WTC11 (cell line): ENCODE results near the gene NXPH3. TPM values are rescaled to one million over a fixed set of nuclear protein-coding genes. Genes with fewer than 3 reads are reported as not detected.

Experiments used
- ATAC-seq: fragments of 200-7000 bp; cut with Tn5 transposase; 2 replicates; pipeline ENCODE4 v1.10.0; 2021; ENCODE audit warnings: mild to moderate bottlenecking, moderate library complexity
- CTCF ChIA-PET: fragments of 300-600 bp; sonication (Branson Sonifier 250); formaldehyde crosslinking; loops from one replicate; lab custom pipeline; 2021; ENCODE audit warnings: antibody characterized with exemption; lab: Charles Lee
- POLR2A ChIA-PET: fragments of 350-600 bp; sonication (Branson Sonifier 250); formaldehyde crosslinking; loops from one replicate; lab custom pipeline; 2021; ENCODE audit warnings: antibody characterized with exemption; lab: Charles Lee
- DNase-seq: peaks from one replicate; pipeline ENCODE4 v3.0.0; 2021; ENCODE audit warnings: low spot score
- H3K27ac Mint-ChIP-seq: 2 replicates; pipeline ENCODE4 v1.8.0; 2021; ENCODE audit warnings: mixed read lengths
- H3K27me3 Mint-ChIP-seq: 2 replicates; pipeline ENCODE4 v1.8.0; 2021; ENCODE audit warnings: low read depth, mild to moderate bottlenecking, moderate library complexity, mixed read lengths
- H3K36me3 Mint-ChIP-seq: 2 replicates; pipeline ENCODE4 v1.8.0; 2021; ENCODE audit warnings: mixed read lengths
- H3K4me1 Mint-ChIP-seq: 2 replicates; pipeline ENCODE4 v1.8.0; 2022; ENCODE audit warnings: mixed read lengths
- H3K4me3 Mint-ChIP-seq: 2 replicates; pipeline ENCODE4 v1.8.0; 2021; ENCODE audit warnings: mild to moderate bottlenecking, moderate library complexity, mixed read lengths
- H3K9me3 Mint-ChIP-seq: 2 replicates; pipeline ENCODE4 v1.8.0; 2021; ENCODE audit warnings: mixed read lengths
- AFF4 ChIP-seq: sonication (generic); formaldehyde crosslinking; IDR thresholded peaks from 2 replicates; pipeline ENCODE4 v1.8.1; 2023; ENCODE audit warnings: mild to moderate bottlenecking, missing genetic modification reagents, borderline replicate concordance
- AR ChIP-seq: fragments of 250-450 bp; sonication (Bioruptor Pico); IDR thresholded peaks from 2 replicates; pipeline ENCODE4 v1.9.0; 2021; ENCODE audit warnings: mild to moderate bottlenecking
- ATF6 ChIP-seq: sonication (generic); formaldehyde crosslinking; IDR thresholded peaks from 2 replicates; pipeline ENCODE4 v1.8.1; 2023; ENCODE audit warnings: mild to moderate bottlenecking, missing genetic modification reagents
- CDX4 ChIP-seq: fragments of 250-450 bp; sonication (Bioruptor Pico); IDR thresholded peaks from 2 replicates; pipeline ENCODE4 v1.9.0; 2021; ENCODE audit warnings: moderate library complexity, mild to moderate bottlenecking, inconsistent platforms, borderline replicate concordance
- ELF4 ChIP-seq: sonication (generic); formaldehyde crosslinking; IDR thresholded peaks from 2 replicates; pipeline ENCODE4 v1.8.1; 2022; ENCODE audit warnings: low read depth, mild to moderate bottlenecking, moderate library complexity, missing genetic modification reagents
- EMX1 ChIP-seq: fragments of 250-450 bp; sonication (Bioruptor Pico); IDR thresholded peaks from 2 replicates; pipeline ENCODE4 v1.8.0; 2021; ENCODE audit warnings: mild to moderate bottlenecking
- MAX ChIP-seq: sonication (generic); formaldehyde crosslinking; IDR thresholded peaks from 2 replicates; pipeline ENCODE4 v1.8.0; 2022; ENCODE audit warnings: mild to moderate bottlenecking, missing genetic modification reagents
- SMAD4 ChIP-seq: sonication (generic); formaldehyde crosslinking; IDR thresholded peaks from 2 replicates; pipeline ENCODE4 v1.8.0; 2022; ENCODE audit warnings: mild to moderate bottlenecking, missing genetic modification reagents
- SOX15 ChIP-seq: fragments of 250-450 bp; sonication (Bioruptor Pico); IDR thresholded peaks from 2 replicates; pipeline ENCODE4 v1.9.0; 2021; ENCODE audit warnings: mild to moderate bottlenecking
- STAT6 ChIP-seq: sonication (generic); formaldehyde crosslinking; conservative IDR thresholded peaks from 2 replicates; pipeline ENCODE4 v1.8.1; 2023; ENCODE audit warnings: mild to moderate bottlenecking, low read depth, missing genetic modification reagents, moderate library complexity
- TEAD1 ChIP-seq: sonication (generic); formaldehyde crosslinking; IDR thresholded peaks from 2 replicates; pipeline ENCODE4 v1.8.0; 2022; ENCODE audit warnings: mild to moderate bottlenecking, missing genetic modification reagents
- TEAD4 ChIP-seq: sonication (generic); formaldehyde crosslinking; IDR thresholded peaks from 2 replicates; pipeline ENCODE4 v1.8.0; 2022; ENCODE audit warnings: mild to moderate bottlenecking, missing genetic modification reagents
- ZNF138 ChIP-seq: sonication (generic); formaldehyde crosslinking; conservative IDR thresholded peaks from 2 replicates; pipeline ENCODE4 v1.8.1; 2022; ENCODE audit warnings: mild to moderate bottlenecking, moderate library complexity, missing genetic modification reagents
- ZNF671 ChIP-seq: fragments of 250-450 bp; sonication (Bioruptor Pico); IDR thresholded peaks from 2 replicates; pipeline ENCODE4 v1.8.0; 2021; ENCODE audit warnings: mild to moderate bottlenecking
- total RNA-seq: library from RNA; stranded (reverse); gene quantifications from 3 replicates; pipeline ENCODE4 v1.2.3, GENCODE V29; 2021

The NXPH3 gene
- total RNA-seq, 1 experiment from 2014 or later: 3.4 TPM

GRCh38 chr17:49553676-49554335 is 21.9 kb upstream of the NXPH3 start (continued):
- TF ChIP-seq STAT6 (CRISPR knock-in tag): no peak
- no peak for TF ChIP-seq EMX1 (CRISPR knock-in tag)
- TF ChIP-seq SMAD4 (CRISPR knock-in tag): no peak
- TF ChIP-seq TEAD1 (CRISPR knock-in tag): no peak
- TF ChIP-seq SOX15 (CRISPR knock-in tag): no peak
- TF ChIP-seq TEAD4 (CRISPR knock-in tag): no peak
- no peak for TF ChIP-seq ZNF138 (CRISPR knock-in tag)
- TF ChIP-seq, all 79 proteins: peak for 0

- no peak overlapping the region for H3K4me3 Mint-ChIP-seq
- DNase-seq: no peak
- no peak for TF ChIP-seq AR (CRISPR knock-in tag)
- TF ChIP-seq ELF4 (CRISPR knock-in tag): no peak
- TF ChIP-seq ZNF671 (CRISPR knock-in tag): no peak
- 0 out of 2 replicates have a peak, but pooled peaks have one; percentile 53 for TF ChIP-seq STAT6 (CRISPR knock-in tag)
- TF ChIP-seq MAX (CRISPR knock-in tag): no peak
- no peak for TF ChIP-seq ATF6
- no peak for TF ChIP-seq CDX4 (CRISPR knock-in tag)
- TF ChIP-seq AFF4 (CRISPR knock-in tag): no peak
- CTCF ChIA-PET: interaction anchor here (0.5 to 4.2 kb wide), 21 partner anchors 9 to 560 kb away, joined by 3 to 129 read pairs (median 30); partner anchors contain the start of genes KAT7, NGFR, PHB1 and SLC35B1
- POLR2A ChIA-PET: no interaction called here
- H3K27ac Mint-ChIP-seq: no peak overlapping the region
- H3K9me3 Mint-ChIP-seq: no peaks in the 10 kb centered on the region
- peaks cover 8% of the 10 kb centered on the region for H3K27me3 Mint-ChIP-seq
- no peak for ATAC-seq
- peaks cover 13% of the 10 kb centered on the region for H3K4me1 Mint-ChIP-seq
- H3K36me3 Mint-ChIP-seq: no peaks in the 10 kb centered on the region
Observed at GRCh38 chr17:49554694-49555494, 20.8 kb upstream of the NXPH3 start.
